ENCODE data around the gene PDCD2L.
"Not testable (repeated sequence)": the region's sequence is repeated elsewhere in the genome, so short reads cannot be mapped to it uniquely, and the experiment has no call there.

GRCh38 chr19:34455783-34456480 lies 51.7 kb downstream of the PDCD2L start:
- TF ChIP-seq, protein P1, sequence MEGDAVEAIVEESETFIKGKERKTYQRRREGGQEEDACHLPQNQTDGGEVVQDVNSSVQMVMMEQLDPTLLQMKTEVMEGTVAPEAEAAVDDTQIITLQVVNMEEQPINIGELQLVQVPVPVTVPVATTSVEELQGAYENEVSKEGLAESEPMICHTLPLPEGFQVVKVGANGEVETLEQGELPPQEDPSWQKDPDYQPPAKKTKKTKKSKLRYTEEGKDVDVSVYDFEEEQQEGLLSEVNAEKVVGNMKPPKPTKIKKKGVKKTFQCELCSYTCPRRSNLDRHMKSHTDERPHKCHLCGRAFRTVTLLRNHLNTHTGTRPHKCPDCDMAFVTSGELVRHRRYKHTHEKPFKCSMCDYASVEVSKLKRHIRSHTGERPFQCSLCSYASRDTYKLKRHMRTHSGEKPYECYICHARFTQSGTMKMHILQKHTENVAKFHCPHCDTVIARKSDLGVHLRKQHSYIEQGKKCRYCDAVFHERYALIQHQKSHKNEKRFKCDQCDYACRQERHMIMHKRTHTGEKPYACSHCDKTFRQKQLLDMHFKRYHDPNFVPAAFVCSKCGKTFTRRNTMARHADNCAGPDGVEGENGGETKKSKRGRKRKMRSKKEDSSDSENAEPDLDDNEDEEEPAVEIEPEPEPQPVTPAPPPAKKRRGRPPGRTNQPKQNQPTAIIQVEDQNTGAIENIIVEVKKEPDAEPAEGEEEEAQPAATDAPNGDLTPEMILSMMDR (IDR thresholded peaks at IDR 0.05): not testable (repeated sequence)
- TF ChIP-seq POLR2A (IDR thresholded peaks at IDR 0.05): not testable (repeated sequence)
